ENCODE measurements around the gene MMP24OS. TPM values are rescaled to one million over a fixed set of nuclear protein-coding genes. Genes with fewer than 3 reads are reported as not detected.
A peak's percentile ranks its signal among the peaks of the same experiment; 100 is the strongest.

Gene MMP24OS
- total RNA-seq, 2 donors from 2014 or later = 29.4 to 41.8 TPM

- ATAC-seq (no peak), DNase-seq (ENCODE audit: low spot score in 2 of 2) (no peak)
- no peak overlapping the region for H3K27ac Mint-ChIP-seq
- no peaks in the 10 kb centered on the region for H3K9me3 Mint-ChIP-seq
- no peaks in the 10 kb centered on the region for H3K36me3 Mint-ChIP-seq
Observed at GRCh38 chr20:35297155-35297554, 19.2 kb upstream of the MMP24OS start.

DNA sequence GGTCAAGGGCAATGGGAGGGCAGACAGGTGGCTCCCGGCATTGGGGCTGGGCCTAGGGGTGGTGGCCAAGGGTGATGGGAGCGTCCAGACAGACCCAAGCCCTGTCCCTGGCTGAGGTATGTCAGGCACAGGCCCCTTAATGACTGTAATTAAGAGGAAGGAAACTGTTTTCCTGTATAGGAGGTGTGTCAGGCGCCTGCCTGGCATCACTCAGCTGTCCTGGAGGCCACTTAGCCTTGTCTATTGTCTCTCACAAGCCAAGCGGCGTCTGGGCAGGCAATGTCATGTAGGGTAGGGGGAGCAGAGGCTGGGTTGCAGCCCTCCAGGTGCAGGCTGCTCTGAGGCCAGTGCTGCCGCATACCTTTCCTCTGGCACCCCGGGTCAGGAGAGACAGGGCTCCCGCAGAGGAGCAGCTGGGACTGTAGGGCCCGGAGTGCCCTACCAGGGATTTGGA, 18.2 kb upstream of the MMP24OS start:
- Mint-ChIP-seq H3K36me3 (no peaks in the 10 kb centered on the region), H3K9me3 (no peaks in the 10 kb centered on the region), H3K27ac (peak overlapping the region in 1 of 2 donors; percentile 62)
- ATAC-seq (no peak), DNase-seq (ENCODE audit: low spot score in 2 of 2) (no peak)

DNA sequence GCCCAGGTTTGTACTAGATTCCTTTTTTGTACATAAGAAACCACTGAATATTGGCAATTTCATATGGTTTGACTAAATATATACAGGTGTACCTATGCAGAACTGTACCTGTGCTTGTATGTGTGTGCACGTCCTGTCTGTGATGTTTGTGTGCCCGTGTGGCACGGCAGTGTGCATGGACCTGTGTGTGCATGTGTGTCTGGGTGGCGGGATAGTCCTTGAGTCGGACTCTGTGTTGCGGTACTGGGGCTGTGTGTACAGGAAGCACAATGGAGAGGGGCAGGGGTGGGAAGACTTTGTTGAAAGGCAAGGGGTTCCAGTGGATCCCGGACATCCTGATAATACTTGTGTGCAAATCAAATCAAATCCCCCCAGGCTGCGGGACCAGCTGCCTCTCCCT, 17.8 kb upstream of the MMP24OS start:
- Mint-ChIP-seq H3K9me3 (no peaks in the 10 kb centered on the region), H3K27ac (no peak overlapping the region), H3K36me3 (no peaks in the 10 kb centered on the region)
- DNase-seq (ENCODE audit: low spot score in 2 of 2) = no peak
- no peak for ATAC-seq

GRCh38 chr20:35295058-35295457, 17.1 kb upstream of the MMP24OS start:
- H3K36me3 Mint-ChIP-seq = no peaks in the 10 kb centered on the region
- ATAC-seq (no peak), DNase-seq (ENCODE audit: low spot score in 2 of 2) (no peak)
- H3K9me3 Mint-ChIP-seq = no peaks in the 10 kb centered on the region
- no peak overlapping the region for H3K27ac Mint-ChIP-seq

- Mint-ChIP-seq H3K27ac (no peak overlapping the region), H3K36me3 (no peaks in the 10 kb centered on the region), H3K9me3 (no peaks in the 10 kb centered on the region)
- ATAC-seq = no peak
- no peak for DNase-seq (ENCODE audit: low spot score in 2 of 2)
Observed at GRCh38 chr20:35294293-35294685, 16.4 kb upstream of the MMP24OS start.

GRCh38 chr20:35293303-35294292, 15.7 kb upstream of the MMP24OS start:
- DNase-seq (ENCODE audit: low spot score in 2 of 2) = no peak
- ATAC-seq = no peak
- no peaks in the 10 kb centered on the region for H3K9me3 Mint-ChIP-seq
- H3K27ac Mint-ChIP-seq = no peak overlapping the region
- H3K36me3 Mint-ChIP-seq = no peaks in the 10 kb centered on the region

DNA sequence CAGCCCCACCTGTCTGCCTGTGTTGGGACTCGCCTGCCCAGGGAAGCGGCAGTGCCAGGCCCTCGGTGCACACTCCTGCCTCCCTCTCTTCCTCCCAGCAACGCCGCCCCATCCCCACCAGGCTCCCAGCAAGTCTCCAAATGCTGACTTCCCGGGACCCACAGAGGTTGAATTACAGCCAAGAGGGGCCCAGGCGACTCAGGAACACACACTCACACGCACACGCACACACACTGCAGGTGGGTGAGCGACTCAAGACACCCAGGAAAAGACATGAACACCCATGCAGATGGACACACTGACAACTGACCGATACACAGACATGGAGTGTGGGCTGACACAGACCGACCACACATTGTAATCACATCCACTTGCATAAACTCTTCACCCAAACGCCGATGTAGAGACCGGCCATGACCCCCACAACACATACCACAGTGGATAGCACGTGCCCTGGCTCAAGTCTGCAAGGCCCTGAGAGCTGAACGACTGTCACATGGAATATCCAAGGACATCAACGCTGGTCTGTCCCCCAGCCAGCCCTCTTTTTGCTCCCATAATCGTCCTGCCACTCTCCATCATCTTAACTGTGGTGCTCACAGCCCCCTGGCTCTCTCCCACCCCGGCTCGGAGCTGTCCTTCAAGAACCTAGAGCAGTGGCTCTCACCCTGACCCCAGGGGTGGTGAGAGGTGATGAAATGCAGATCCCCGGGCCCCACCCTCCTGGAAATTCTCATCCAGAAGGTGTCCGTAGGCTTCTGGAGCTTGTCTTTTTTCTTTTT, 14.8 kb upstream of the MMP24OS start:
- no peaks in the 10 kb centered on the region for H3K9me3 Mint-ChIP-seq
- no peaks in the 10 kb centered on the region for H3K36me3 Mint-ChIP-seq
- H3K27ac Mint-ChIP-seq = peak overlapping the region in 1 of 2 donors; percentile 81
- DNase-seq (ENCODE audit: low spot score in 2 of 2) (no peak), ATAC-seq (no peak)

GRCh38 chr20:35291654-35292503, 14.0 kb upstream of the MMP24OS start, which contains the start of gene FAM83C:
Gene FAM83C, minus strand, starts transcription at chr20:35292425. Its CDS starts 121 bp downstream, at chr20:35292304.
- ATAC-seq = no peak
- Mint-ChIP-seq H3K36me3 (no peaks in the 10 kb centered on the region), H3K9me3 (no peaks in the 10 kb centered on the region), H3K27ac (peak within 1 kb of the TSS in 1 of 2 donors; percentile 81)
- no peak for DNase-seq (ENCODE audit: low spot score in 2 of 2)

DNA sequence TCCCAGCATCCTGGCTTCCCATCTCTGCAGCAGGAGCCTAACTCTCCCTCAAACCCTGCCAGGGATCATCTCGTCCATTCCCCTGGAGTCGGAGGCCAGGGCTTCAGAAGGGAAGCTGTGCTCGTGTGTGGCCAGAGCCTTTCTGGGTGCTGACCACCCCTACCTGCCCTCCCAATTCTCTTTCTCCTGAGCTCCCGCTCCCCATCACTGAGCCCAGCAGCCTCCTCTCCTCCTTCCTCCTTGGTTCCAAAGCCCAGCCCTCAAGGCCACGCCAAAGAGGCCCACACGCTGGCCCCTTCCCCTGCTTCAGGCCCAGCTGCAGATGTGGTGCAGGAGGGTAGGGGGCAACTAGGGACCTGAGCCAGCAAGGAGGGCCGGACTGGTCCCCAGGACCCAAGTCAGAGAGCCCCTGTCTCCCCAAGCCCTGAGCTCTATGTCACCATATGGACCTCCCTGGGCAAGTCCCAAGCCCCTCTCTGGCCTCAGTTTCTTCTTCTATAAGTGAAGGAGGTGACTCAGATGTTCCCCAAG, 13.0 kb upstream of the MMP24OS start:
- no peaks in the 10 kb centered on the region for H3K9me3 Mint-ChIP-seq
- H3K27ac Mint-ChIP-seq = no peak overlapping the region
- no peaks in the 10 kb centered on the region for H3K36me3 Mint-ChIP-seq
- ATAC-seq (no peak), DNase-seq (ENCODE audit: low spot score in 2 of 2) (no peak)

GRCh38 chr20:35290186-35290886, 12.4 kb upstream of the MMP24OS start:
- DNase-seq (ENCODE audit: low spot score in 2 of 2) (no peak), ATAC-seq (no peak)
- no peak overlapping the region for H3K27ac Mint-ChIP-seq
- no peaks in the 10 kb centered on the region for H3K9me3 Mint-ChIP-seq
- no peaks in the 10 kb centered on the region for H3K36me3 Mint-ChIP-seq

- no peak for DNase-seq (ENCODE audit: low spot score in 2 of 2)
- H3K36me3 Mint-ChIP-seq = peaks cover 12 to 13% of the 10 kb centered on the region in 2 donors
- H3K9me3 Mint-ChIP-seq = no peaks in the 10 kb centered on the region
- no peak overlapping the region for H3K27ac Mint-ChIP-seq
- ATAC-seq = no peak
Observed at GRCh38 chr20:35288325-35289060, 10.6 kb upstream of the MMP24OS start.

DNA sequence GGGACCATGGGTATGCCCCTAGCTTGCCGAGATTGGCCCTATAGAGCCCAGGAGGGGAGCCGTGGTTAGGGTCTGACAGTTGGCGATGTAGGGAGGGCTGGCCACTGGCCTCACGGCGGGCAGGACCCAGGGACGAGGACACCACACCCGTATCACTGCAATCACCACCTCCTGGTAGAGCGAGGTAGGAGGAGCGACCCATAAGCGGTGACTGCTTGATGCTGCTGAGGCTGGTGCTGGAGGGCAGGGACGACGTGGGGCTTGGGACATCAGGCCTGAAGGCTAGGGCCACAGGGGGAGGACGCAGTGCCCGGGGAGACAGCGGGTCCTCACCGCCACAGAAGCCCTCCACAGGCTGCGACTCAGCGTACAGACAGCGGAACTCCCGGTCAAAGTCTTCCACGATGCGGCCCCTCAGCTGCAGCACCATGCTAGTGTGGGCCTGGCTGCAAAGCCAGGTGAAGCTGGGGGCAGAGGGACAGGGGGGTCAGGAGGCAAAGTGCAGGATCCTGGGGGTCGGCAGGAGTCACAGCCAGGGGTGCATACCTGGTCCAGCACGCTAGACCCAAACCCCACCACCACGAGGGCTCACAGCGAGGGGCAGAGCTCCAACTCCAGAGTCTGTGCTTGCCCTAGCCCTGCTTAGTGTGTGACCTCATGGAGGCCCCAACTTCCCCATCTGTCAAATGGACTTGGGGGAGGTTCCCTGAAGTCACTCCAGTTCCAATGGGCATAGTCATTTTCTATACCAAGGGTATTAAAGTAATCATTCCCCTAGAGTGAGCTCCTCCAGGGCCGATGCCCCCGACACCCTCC, 9.8 kb upstream of the MMP24OS start:
- ATAC-seq = no peak
- no peak for DNase-seq (ENCODE audit: low spot score in 2 of 2)
- H3K9me3 Mint-ChIP-seq = no peaks in the 10 kb centered on the region
- no peak overlapping the region for H3K27ac Mint-ChIP-seq
- peaks cover 15 to 18% of the 10 kb centered on the region in 2 donors for H3K36me3 Mint-ChIP-seq

- peaks cover 15 to 22% of the 10 kb centered on the region in 2 donors for H3K36me3 Mint-ChIP-seq
- ATAC-seq (no peak), DNase-seq (ENCODE audit: low spot score in 2 of 2) (no peak)
- no peak overlapping the region for H3K27ac Mint-ChIP-seq
- no peaks in the 10 kb centered on the region for H3K9me3 Mint-ChIP-seq
Observed at GRCh38 chr20:35286899-35287508, 9.1 kb upstream of the MMP24OS start.
